ENCODE measurements around the gene HTT. TPM values are rescaled to one million over a fixed set of nuclear protein-coding genes. Genes with fewer than 3 reads are reported as not detected.
A peak's percentile ranks its signal among the peaks of the same experiment; 100 is the strongest.

Gene HTT
- total RNA-seq, 1 donor from 2014 or later = 72.0 TPM

DNA sequence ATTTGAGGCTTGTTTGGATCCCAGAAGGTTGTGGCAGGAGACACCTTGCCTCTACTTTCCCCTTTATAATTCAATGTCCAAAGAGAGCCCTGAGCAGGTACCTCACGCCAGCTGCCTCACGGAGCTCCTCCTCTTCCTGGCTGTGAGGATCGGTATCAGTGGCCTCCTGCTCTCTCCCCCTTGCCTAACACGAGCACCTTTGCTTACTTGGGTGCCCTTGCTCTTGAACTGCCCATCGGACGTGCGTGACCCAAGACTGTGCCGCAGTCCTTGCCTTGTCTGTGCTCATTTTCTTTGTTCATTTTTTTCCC, 146.7 kb downstream of the HTT start:
- H3K27ac Mint-ChIP-seq (ENCODE audit: unreplicated experiment) = peak overlapping the region; percentile 3
- DNase-seq (ENCODE audit: low read depth, low spot score) = no peak
- H3K36me3 Mint-ChIP-seq (ENCODE audit: low read depth) = no peaks in the 10 kb centered on the region
- no peaks in the 10 kb centered on the region for H3K9me3 Mint-ChIP-seq
- no peak overlapping the region for H3K4me3 Mint-ChIP-seq
- TF ChIP-seq, protein P1, sequence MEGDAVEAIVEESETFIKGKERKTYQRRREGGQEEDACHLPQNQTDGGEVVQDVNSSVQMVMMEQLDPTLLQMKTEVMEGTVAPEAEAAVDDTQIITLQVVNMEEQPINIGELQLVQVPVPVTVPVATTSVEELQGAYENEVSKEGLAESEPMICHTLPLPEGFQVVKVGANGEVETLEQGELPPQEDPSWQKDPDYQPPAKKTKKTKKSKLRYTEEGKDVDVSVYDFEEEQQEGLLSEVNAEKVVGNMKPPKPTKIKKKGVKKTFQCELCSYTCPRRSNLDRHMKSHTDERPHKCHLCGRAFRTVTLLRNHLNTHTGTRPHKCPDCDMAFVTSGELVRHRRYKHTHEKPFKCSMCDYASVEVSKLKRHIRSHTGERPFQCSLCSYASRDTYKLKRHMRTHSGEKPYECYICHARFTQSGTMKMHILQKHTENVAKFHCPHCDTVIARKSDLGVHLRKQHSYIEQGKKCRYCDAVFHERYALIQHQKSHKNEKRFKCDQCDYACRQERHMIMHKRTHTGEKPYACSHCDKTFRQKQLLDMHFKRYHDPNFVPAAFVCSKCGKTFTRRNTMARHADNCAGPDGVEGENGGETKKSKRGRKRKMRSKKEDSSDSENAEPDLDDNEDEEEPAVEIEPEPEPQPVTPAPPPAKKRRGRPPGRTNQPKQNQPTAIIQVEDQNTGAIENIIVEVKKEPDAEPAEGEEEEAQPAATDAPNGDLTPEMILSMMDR (conservative IDR thresholded peaks at IDR 0.05) = no peak
- no peaks in the 10 kb centered on the region for H3K4me1 Mint-ChIP-seq
- no peaks in the 10 kb centered on the region for H3K27me3 Mint-ChIP-seq (ENCODE audit: low read depth)

DNA sequence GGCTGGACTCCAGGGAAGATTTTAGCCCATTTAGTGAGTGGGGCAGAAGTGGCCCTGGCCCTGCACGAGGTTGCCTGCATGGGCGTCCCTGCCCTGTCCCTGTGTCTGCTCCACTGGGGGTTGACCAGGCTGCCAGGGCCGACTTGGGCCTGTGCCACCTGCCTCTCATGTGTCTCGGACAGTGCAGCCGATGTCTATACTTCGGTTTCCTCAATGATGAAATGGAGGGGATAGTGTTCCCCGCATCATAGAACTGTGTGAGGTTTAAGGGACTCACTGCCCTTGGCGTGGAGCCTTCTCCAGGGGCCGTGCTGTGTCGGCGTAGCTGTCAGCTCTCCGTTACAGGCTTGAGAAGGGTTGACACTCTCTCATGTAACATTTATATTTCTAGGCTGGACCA, 147.5 kb downstream of the HTT start:
- H3K36me3 Mint-ChIP-seq (ENCODE audit: low read depth) = no peaks in the 10 kb centered on the region
- no peaks in the 10 kb centered on the region for H3K27me3 Mint-ChIP-seq (ENCODE audit: low read depth)
- no peaks in the 10 kb centered on the region for H3K9me3 Mint-ChIP-seq
- TF ChIP-seq, protein P1 (conservative IDR thresholded peaks at IDR 0.05) = no peak
- no peaks in the 10 kb centered on the region for H3K4me1 Mint-ChIP-seq
- no peak overlapping the region for H3K27ac Mint-ChIP-seq (ENCODE audit: unreplicated experiment)
- no peak for DNase-seq (ENCODE audit: low read depth, low spot score)
- no peak overlapping the region for H3K4me3 Mint-ChIP-seq

DNA sequence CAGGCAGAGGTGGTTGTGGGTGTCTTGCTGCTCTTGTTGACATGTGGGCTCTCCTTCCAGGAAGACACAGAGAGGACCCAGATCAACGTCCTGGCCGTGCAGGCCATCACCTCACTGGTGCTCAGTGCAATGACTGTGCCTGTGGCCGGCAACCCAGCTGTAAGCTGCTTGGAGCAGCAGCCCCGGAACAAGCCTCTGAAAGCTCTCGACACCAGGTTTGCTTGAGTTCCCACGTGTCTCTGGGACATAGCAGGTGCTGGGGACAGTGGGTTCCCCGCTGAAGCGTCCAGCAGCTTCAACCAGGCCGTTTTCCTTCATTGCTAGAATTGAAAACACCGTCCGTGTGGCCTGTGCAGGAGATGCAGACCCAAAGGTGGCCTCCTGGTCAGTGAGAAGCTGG, 148.9 kb downstream of the HTT start:
- H3K27ac Mint-ChIP-seq (ENCODE audit: unreplicated experiment) = no peak overlapping the region
- H3K27me3 Mint-ChIP-seq (ENCODE audit: low read depth) = no peaks in the 10 kb centered on the region
- DNase-seq (ENCODE audit: low read depth, low spot score) = no peak
- no peaks in the 10 kb centered on the region for H3K4me1 Mint-ChIP-seq
- no peaks in the 10 kb centered on the region for H3K9me3 Mint-ChIP-seq
- H3K4me3 Mint-ChIP-seq = no peak overlapping the region
- TF ChIP-seq, protein P1 (conservative IDR thresholded peaks at IDR 0.05) = no peak
- no peaks in the 10 kb centered on the region for H3K36me3 Mint-ChIP-seq (ENCODE audit: low read depth)

DNA sequence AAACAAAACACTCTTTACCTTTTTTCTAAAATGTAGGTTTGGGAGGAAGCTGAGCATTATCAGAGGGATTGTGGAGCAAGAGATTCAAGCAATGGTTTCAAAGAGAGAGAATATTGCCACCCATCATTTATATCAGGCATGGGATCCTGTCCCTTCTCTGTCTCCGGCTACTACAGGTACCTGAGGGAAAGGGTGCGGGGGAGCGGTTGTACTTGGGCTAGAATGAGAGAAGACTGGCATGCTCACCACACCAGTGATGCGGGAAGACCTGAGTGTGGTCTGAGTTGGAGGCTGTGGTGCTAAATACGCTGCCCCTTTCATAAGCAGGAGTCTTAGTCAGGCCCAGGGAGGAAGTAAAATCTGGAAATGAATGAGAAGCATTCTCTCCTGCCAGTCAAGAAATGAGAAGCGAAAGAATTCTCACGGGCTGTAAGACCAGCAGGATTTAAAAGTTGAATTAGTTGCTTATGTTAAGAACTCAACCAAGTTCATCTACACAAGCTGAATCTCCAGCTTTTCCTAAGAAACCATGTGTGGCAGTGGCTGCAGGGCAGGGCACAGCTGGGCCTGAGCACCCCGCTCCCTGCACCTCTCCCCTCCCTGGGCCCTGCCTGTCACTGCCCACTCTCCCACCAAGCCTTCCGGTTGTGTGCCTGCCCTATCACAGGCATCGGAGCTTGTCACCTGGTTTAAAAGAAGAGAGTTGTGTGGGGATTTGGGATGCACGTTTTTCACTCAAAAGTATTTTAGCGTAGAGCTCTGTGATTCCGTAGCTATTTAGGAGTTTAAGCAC, 149.7 kb downstream of the HTT start:
- Mint-ChIP-seq H3K27ac (ENCODE audit: unreplicated experiment) (no peak overlapping the region), H3K4me1 (no peaks in the 10 kb centered on the region), H3K9me3 (peaks cover under 1% of the 10 kb centered on the region), H3K27me3 (ENCODE audit: low read depth) (no peaks in the 10 kb centered on the region), H3K36me3 (ENCODE audit: low read depth) (peaks cover 5% of the 10 kb centered on the region), H3K4me3 (no peak overlapping the region)
- TF ChIP-seq, protein P1 (conservative IDR thresholded peaks at IDR 0.05) = no peak
- DNase-seq (ENCODE audit: low read depth, low spot score) = no peak

DNA sequence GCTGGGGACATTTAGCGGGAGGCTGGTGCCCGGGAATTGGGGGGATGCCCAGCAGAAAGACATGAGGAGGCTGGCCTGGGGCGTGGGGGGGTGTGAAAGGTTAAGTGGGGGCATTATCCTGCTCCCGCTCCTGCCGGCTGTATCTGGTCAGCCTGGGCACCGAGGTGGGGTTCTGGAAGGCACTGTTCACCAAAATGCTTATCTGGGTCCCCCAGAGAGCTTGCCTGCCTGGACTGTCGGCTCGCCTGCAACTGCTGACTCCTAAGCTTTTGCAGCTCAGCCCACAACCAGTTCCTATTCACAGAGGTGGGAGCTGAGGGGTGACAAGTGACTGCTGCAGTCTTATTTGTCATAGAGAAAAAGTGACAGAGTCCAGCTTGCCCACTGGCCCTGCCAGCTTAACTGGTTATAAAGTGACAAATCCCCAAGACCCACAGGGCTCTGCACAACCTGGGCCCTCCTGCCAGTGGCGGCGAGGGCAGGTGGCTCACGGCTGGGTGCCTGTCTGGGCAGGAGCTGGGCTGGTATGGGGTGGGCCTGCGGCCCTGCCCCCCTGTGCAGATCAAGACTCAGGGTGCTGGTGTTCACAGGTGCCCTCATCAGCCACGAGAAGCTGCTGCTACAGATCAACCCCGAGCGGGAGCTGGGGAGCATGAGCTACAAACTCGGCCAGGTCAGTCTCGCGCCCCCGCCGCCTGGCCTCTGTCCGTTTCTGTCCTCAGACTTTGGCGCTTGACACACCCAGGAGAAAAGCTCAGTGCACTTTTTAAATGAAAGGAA, 150.8 kb downstream of the HTT start:
- H3K36me3 Mint-ChIP-seq (ENCODE audit: low read depth) = peaks cover 13% of the 10 kb centered on the region
- H3K9me3 Mint-ChIP-seq = peaks cover 5% of the 10 kb centered on the region
- no peak for DNase-seq (ENCODE audit: low read depth, low spot score)
- H3K4me1 Mint-ChIP-seq = no peaks in the 10 kb centered on the region
- H3K4me3 Mint-ChIP-seq = no peak overlapping the region
- TF ChIP-seq, protein P1 (conservative IDR thresholded peaks at IDR 0.05) = no peak
- H3K27me3 Mint-ChIP-seq (ENCODE audit: low read depth) = no peaks in the 10 kb centered on the region
- no peak overlapping the region for H3K27ac Mint-ChIP-seq (ENCODE audit: unreplicated experiment)

All from neural crest cell (in vitro differentiated cells).